Measurements from ENCODE around the gene BBX.

BBX gene

DNA sequence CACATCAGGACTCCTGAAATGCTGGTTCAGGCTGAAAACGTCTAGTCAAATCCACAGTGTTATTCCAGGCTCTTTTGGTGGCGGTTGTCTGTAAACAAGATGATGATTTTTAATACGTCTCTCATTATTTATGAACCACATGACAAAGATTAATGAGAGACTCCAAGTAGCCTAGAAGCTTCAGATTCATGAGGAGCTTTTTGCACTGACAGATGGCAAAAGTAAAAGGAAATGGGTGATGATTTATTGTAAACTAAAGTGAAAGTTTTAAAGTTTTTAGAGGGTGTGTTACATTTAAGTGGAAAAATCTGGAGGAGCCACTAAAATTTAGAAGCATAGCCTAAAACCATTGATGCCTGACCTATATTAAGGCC is 77.0 kb downstream of the BBX start:
- TF ChIP-seq TAF1 (IDR thresholded peaks at IDR 0.05; ENCODE audit: low read depth): no peak

DNA sequence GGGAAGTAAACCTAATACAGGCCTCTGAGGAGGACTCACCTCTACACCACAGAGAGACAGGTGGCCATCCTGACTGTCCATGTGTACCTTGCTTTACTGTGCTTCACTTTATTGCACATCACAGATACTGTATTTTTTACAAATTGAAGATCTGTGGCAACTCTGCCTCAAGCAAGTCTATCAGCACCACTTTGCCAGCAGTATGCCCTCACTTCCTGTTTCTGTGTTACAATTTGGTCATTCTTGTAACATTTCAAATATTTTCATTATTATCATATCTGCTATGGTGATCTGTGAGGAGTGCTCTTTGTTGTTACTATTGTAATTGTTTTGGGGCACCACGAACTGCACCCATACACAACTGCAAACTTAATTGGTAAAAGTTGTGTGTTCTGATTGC is 78.0 kb downstream of the BBX start:
- TF ChIP-seq, protein P1, sequence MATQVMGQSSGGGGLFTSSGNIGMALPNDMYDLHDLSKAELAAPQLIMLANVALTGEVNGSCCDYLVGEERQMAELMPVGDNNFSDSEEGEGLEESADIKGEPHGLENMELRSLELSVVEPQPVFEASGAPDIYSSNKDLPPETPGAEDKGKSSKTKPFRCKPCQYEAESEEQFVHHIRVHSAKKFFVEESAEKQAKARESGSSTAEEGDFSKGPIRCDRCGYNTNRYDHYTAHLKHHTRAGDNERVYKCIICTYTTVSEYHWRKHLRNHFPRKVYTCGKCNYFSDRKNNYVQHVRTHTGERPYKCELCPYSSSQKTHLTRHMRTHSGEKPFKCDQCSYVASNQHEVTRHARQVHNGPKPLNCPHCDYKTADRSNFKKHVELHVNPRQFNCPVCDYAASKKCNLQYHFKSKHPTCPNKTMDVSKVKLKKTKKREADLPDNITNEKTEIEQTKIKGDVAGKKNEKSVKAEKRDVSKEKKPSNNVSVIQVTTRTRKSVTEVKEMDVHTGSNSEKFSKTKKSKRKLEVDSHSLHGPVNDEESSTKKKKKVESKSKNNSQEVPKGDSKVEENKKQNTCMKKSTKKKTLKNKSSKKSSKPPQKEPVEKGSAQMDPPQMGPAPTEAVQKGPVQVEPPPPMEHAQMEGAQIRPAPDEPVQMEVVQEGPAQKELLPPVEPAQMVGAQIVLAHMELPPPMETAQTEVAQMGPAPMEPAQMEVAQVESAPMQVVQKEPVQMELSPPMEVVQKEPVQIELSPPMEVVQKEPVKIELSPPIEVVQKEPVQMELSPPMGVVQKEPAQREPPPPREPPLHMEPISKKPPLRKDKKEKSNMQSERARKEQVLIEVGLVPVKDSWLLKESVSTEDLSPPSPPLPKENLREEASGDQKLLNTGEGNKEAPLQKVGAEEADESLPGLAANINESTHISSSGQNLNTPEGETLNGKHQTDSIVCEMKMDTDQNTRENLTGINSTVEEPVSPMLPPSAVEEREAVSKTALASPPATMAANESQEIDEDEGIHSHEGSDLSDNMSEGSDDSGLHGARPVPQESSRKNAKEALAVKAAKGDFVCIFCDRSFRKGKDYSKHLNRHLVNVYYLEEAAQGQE (IDR thresholded peaks at IDR 0.05; ENCODE audit: low read depth): no peak
- TF ChIP-seq CREB1 (IDR thresholded peaks at IDR 0.05; ENCODE audit: low read depth) (no peak), EP300 (IDR thresholded peaks at IDR 0.05; ENCODE audit: borderline replicate concordance) (no peak), EGR1 (IDR thresholded peaks at IDR 0.05) (no peak), TCF12 (IDR thresholded peaks at IDR 0.05; ENCODE audit: low read depth) (no peak), TAF1 (IDR thresholded peaks at IDR 0.05; ENCODE audit: low read depth) (no peak), TEAD4 (IDR thresholded peaks at IDR 0.05) (no peak), RAD21 (IDR thresholded peaks at IDR 0.05; ENCODE audit: low read depth) (no peak), FOXM1 (IDR thresholded peaks at IDR 0.05; ENCODE audit: borderline replicate concordance, low read depth) (no peak), YY1 (IDR thresholded peaks at IDR 0.05; ENCODE audit: low read depth) (no peak), ZBTB7A (IDR thresholded peaks at IDR 0.05; ENCODE audit: low read depth) (no peak), CEBPB (IDR thresholded peaks at IDR 0.05) (no peak), NFIC (IDR thresholded peaks at IDR 0.05) (no peak)
- TF ChIP-seq, protein P2, sequence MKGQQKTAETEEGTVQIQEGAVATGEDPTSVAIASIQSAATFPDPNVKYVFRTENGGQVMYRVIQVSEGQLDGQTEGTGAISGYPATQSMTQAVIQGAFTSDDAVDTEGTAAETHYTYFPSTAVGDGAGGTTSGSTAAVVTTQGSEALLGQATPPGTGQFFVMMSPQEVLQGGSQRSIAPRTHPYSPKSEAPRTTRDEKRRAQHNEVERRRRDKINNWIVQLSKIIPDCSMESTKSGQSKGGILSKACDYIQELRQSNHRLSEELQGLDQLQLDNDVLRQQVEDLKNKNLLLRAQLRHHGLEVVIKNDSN (IDR thresholded peaks at IDR 0.05): no peak
- TF ChIP-seq, protein P3, sequence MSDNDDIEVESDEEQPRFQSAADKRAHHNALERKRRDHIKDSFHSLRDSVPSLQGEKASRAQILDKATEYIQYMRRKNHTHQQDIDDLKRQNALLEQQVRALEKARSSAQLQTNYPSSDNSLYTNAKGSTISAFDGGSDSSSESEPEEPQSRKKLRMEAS (IDR thresholded peaks at IDR 0.05): no peak

DNA sequence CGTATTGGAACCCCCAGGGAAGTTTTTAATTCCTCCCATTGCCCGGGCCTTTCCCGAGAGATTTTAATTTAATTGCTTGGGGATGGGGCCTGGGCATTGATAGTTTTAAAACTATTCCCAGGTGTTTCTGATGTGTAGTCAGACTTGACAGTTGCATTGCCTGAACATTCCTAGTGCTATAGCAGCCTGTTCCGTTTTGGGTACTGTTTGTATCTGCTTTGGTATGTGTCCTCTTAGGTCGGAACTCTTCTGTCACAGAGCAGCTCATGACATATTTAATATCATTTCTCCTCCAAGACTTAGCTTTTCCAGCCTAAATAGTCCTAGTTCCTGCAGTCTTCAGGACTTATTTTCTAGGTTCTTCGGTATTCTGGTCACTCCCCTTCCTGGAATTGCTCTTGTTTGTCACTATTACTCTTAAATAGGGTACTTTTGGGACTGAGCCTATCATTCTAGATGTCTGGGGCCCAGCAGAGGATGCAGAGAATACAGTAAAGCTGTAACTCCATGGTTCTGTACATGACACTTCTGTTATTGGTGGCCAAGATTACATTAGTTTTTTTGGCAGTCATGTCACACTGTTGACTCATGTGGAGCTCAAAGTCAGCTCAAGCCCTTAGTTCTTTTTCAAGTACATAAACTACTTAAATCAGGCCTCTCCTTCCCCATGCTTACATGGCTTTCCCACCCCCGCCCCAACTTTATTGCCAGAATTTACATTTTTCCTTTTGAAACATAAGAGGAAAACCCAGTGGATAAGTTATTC is 81.5 kb downstream of the BBX start:
- TF ChIP-seq TAF1 (IDR thresholded peaks at IDR 0.05; ENCODE audit: low read depth): no peak
- TF ChIP-seq, protein P1 (IDR thresholded peaks at IDR 0.05; ENCODE audit: low read depth): no peak
- no peak for TF ChIP-seq TCF12 (IDR thresholded peaks at IDR 0.05; ENCODE audit: low read depth)
- TF ChIP-seq TEAD4 (IDR thresholded peaks at IDR 0.05): no peak
- no peak for TF ChIP-seq FOXM1 (IDR thresholded peaks at IDR 0.05; ENCODE audit: borderline replicate concordance, low read depth)
- TF ChIP-seq ZBTB7A (IDR thresholded peaks at IDR 0.05; ENCODE audit: low read depth): no peak
- TF ChIP-seq EP300 (IDR thresholded peaks at IDR 0.05; ENCODE audit: borderline replicate concordance): no peak
- no peak for TF ChIP-seq CEBPB (IDR thresholded peaks at IDR 0.05)
- TF ChIP-seq, protein P3 (IDR thresholded peaks at IDR 0.05): no peak
- no peak for TF ChIP-seq RAD21 (IDR thresholded peaks at IDR 0.05; ENCODE audit: low read depth)
- TF ChIP-seq, protein P2 (IDR thresholded peaks at IDR 0.05): no peak
- no peak for TF ChIP-seq CREB1 (IDR thresholded peaks at IDR 0.05; ENCODE audit: low read depth)
- TF ChIP-seq YY1 (IDR thresholded peaks at IDR 0.05; ENCODE audit: low read depth): no peak
- TF ChIP-seq NFIC (IDR thresholded peaks at IDR 0.05): no peak
- TF ChIP-seq EGR1 (IDR thresholded peaks at IDR 0.05): no peak

DNA sequence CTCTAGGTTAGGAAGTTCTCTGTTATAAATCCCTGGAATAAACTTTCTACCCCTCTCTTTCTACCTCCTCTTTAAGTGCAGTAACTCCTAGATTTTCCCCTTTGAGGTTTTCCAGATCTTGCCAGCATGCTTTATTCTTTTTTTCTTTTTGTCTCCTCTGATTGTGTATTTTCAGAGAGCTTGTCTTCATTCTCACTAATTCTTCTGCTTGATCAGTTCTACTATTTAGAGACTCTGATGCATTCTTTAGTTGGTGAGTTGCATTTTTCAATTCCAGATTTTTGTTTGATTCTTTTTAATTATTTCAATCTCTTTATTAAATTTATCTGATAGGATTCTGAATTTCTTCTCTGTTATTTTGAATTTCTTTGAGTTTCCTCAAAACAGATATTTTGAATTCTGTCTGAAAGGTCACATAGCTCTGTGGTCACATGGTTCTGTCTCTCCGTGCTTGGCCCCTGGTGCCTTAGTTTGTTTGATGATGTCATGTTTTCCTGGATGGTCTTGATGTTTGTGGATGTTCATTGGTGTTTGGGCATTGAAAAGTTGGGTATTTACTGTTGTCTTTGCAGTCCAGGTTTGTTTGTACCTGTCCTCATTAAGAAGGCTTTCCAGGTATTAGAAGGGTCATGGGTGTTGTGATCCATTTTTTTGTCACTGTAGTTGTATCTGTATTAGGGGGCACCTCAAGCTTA is 89.2 kb downstream of the BBX start:
- TF ChIP-seq TCF12 (IDR thresholded peaks at IDR 0.05; ENCODE audit: low read depth): no peak
- TF ChIP-seq, protein P1 (IDR thresholded peaks at IDR 0.05; ENCODE audit: low read depth): no peak
- no peak for TF ChIP-seq NFIC (IDR thresholded peaks at IDR 0.05)
- no peak for TF ChIP-seq ZBTB7A (IDR thresholded peaks at IDR 0.05; ENCODE audit: low read depth)
- no peak for TF ChIP-seq CREB1 (IDR thresholded peaks at IDR 0.05; ENCODE audit: low read depth)
- TF ChIP-seq TAF1 (IDR thresholded peaks at IDR 0.05; ENCODE audit: low read depth): no peak
- no peak for TF ChIP-seq EP300 (IDR thresholded peaks at IDR 0.05; ENCODE audit: borderline replicate concordance)
- TF ChIP-seq, protein P2 (IDR thresholded peaks at IDR 0.05): no peak
- no peak for TF ChIP-seq RAD21 (IDR thresholded peaks at IDR 0.05; ENCODE audit: low read depth)
- no peak for TF ChIP-seq YY1 (IDR thresholded peaks at IDR 0.05; ENCODE audit: low read depth)
- TF ChIP-seq, protein P3 (IDR thresholded peaks at IDR 0.05): no peak
- no peak for TF ChIP-seq FOXM1 (IDR thresholded peaks at IDR 0.05; ENCODE audit: borderline replicate concordance, low read depth)
